Hematopoietic multipotent progenitor cell treated with erythropoietin and hydrocortisone succinate and interleukin-3 and kit ligand, for 6 days (in vitro differentiated cells): ENCODE results near the gene KPNA2.
"Not testable (repeated sequence)": the region's sequence is repeated elsewhere in the genome, so short reads cannot be mapped to it uniquely, and the experiment has no call there.

ENCODE experiments used
- DNase-seq: peaks from one replicate; pipeline ENCODE4 v3.0.0-alpha.2; 2015

Gene KPNA2

GRCh38 chr17:68035523-68036303, at the start of gene KPNA2:
Gene KPNA2 (plus strand): TSS chr17:68035735. CDS start chr17:68037133, 1,398 bp downstream.
- peak; percentile 98 for DNase-seq

- no peak for DNase-seq
These were observed 44.6 kb upstream of the KPNA2 start for GRCh38 chr17:67990909-67991308.

GRCh38 chr17:67992548-67993152, 42.9 kb upstream of the KPNA2 start:
- peak; percentile 60 for DNase-seq

GRCh38 chr17:67993153-67993997, 42.2 kb upstream of the KPNA2 start:
- DNase-seq, result peak; percentile 89

GRCh38 chr17:67993998-67994361, 41.6 kb upstream of the KPNA2 start:
- DNase-seq, result no peak

GRCh38 chr17:67994817-67995569, 40.5 kb upstream of the KPNA2 start:
- peak; percentile 51 for DNase-seq

- DNase-seq, result peak; percentile 46
These were observed 39.8 kb upstream of the KPNA2 start for GRCh38 chr17:67995570-67996263.

GRCh38 chr17:67996301-67997171, 39.0 kb upstream of the KPNA2 start, which contains the start of gene C17orf58:
Gene C17orf58 (minus strand): TSS chr17:67996469. CDS start chr17:67996198, 271 bp downstream.
- DNase-seq, result not testable (repeated sequence)

GRCh38 chr17:67998466-67998865, 37.1 kb upstream of the KPNA2 start:
- DNase-seq, result no peak

GRCh38 chr17:67999291-67999911, 36.1 kb upstream of the KPNA2 start:
- DNase-seq, result no peak

- DNase-seq, result no peak
These were observed 31.3 kb upstream of the KPNA2 start for GRCh38 chr17:68004201-68004600.

- no peak for DNase-seq
These were observed 28.7 kb upstream of the KPNA2 start for GRCh38 chr17:68006797-68007196.

GRCh38 chr17:68011199-68011665, 24.3 kb upstream of the KPNA2 start:
- DNase-seq, result peak; percentile 84

GRCh38 chr17:68013385-68013784, 22.1 kb upstream of the KPNA2 start:
- DNase-seq, result no peak

GRCh38 chr17:68015081-68015723, 20.3 kb upstream of the KPNA2 start:
- no peak for DNase-seq

GRCh38 chr17:68016838-68017237, 18.7 kb upstream of the KPNA2 start:
- DNase-seq, result no peak

GRCh38 chr17:68018493-68018892, 17.0 kb upstream of the KPNA2 start:
- DNase-seq, result not testable (repeated sequence)

GRCh38 chr17:68019336-68019674, 16.2 kb upstream of the KPNA2 start:
- no peak for DNase-seq

GRCh38 chr17:68019675-68020408, 15.7 kb upstream of the KPNA2 start:
- DNase-seq, result peak; percentile 96
